H1 (cell line): ENCODE results near the gene APLN. TPM values are rescaled to one million over a fixed set of nuclear protein-coding genes. Genes with fewer than 3 reads are reported as not detected.

Source experiments
- CTCF ChIA-PET: fragments of 300-600 bp; sonication (Branson Sonifier 250); formaldehyde crosslinking; loops from one replicate; lab custom pipeline; 2021; ENCODE audit not compliant: partially characterized antibody; lab: Charles Lee
- POLR2A ChIA-PET: fragments of 300-600 bp; sonication (Branson Sonifier 250); formaldehyde crosslinking; loops from one replicate; lab custom pipeline; 2021; ENCODE audit warnings: inconsistent platforms; ENCODE audit not compliant: partially characterized antibody; lab: Charles Lee
- DNase-seq, 2 experiments: peaks; one replicate each; pipeline versions ENCODE4 v3.0.0 to v3.0.0-alpha.2; 2010 to 2022; ENCODE audit warnings: low spot score in 2 of 2, low read depth in 1 of 2, mixed read lengths in 1 of 2
- FAIRE-seq: peaks from 2 replicates; lab custom pipeline; 2011; peaks lifted over from hg19 to GRCh38; lab: Jason Lieb, UNC
- H2AFZ ChIP-seq: 2 replicates; pipeline ENCODE4 v1.8.1; 2012; ENCODE audit warnings: low read length, inconsistent platforms
- H2AK5ac ChIP-seq: 2 replicates; pipeline ENCODE4 v1.6.1; 2013; ENCODE audit warnings: low read depth, low read length
- H2BK120ac ChIP-seq: replicated peaks from 2 replicates; pipeline ENCODE3; 2013; ENCODE audit warnings: low read depth, low read length, inconsistent platforms
- H2BK12ac ChIP-seq: 2 replicates; pipeline ENCODE4 v1.6.1; 2013; ENCODE audit warnings: low read depth, low read length
- H2BK15ac ChIP-seq: 2 replicates; pipeline ENCODE4 v1.6.1; 2013; ENCODE audit warnings: low read length
- H2BK20ac ChIP-seq: 2 replicates; pipeline ENCODE4 v1.6.1; 2013; ENCODE audit warnings: low read length
- H2BK5ac ChIP-seq: 2 replicates; pipeline ENCODE4 v1.6.1; 2013; ENCODE audit warnings: low read depth, low read length
- H3K14ac ChIP-seq: 2 replicates; pipeline ENCODE4 v1.6.1; 2013; ENCODE audit warnings: inconsistent platforms; ENCODE audit not compliant: insufficient read length
- H3K18ac ChIP-seq: 2 replicates; pipeline ENCODE4 v1.6.1; 2013; ENCODE audit warnings: low read length; ENCODE audit errors: extremely low read depth
- H3K23ac ChIP-seq: 2 replicates; pipeline ENCODE4 v1.6.1; 2013; ENCODE audit warnings: inconsistent platforms; ENCODE audit not compliant: insufficient read length
- H3K23me2 ChIP-seq: 2 replicates; pipeline ENCODE4 v1.6.1; 2013; ENCODE audit warnings: low read depth, low read length
- H3K27ac ChIP-seq: 2 replicates; pipeline ENCODE4 v1.6.1; 2011; ENCODE audit warnings: low read depth, low read length, inconsistent platforms
- H3K27me3 ChIP-seq, 4 experiments: replicated peaks in 1 of 4; 1 replicate in 1 of 4; 2 replicates in 3 of 4; pipeline versions ENCODE4 v1.6.1 to v1.8.1; 2011 to 2013; ENCODE audit warnings: low read length in 3 of 4, mild to moderate bottlenecking in 3 of 4, inconsistent platforms in 2 of 4, mixed read lengths in 2 of 4, moderate library complexity in 1 of 4; ENCODE audit not compliant: control insufficient read depth in 3 of 4, insufficient read depth in 3 of 4; ENCODE audit errors: extremely low read depth in 1 of 4
- H3K36me3 ChIP-seq, 4 experiments: 2 replicates each; pipeline versions ENCODE4 v1.6.1 to v1.8.1; 2011 to 2013; ENCODE audit warnings: mild to moderate bottlenecking in 4 of 4, low read length in 3 of 4, moderate library complexity in 2 of 4, control low read depth in 1 of 4, inconsistent platforms in 1 of 4; ENCODE audit not compliant: insufficient read depth in 4 of 4, control insufficient read depth in 2 of 4
- H3K4ac ChIP-seq: replicated peaks from 2 replicates; pipeline ENCODE3; 2013; ENCODE audit warnings: low read length, low read depth, mixed read lengths, inconsistent platforms; ENCODE audit not compliant: insufficient read length
- H3K4me1 ChIP-seq, 4 experiments: replicated peaks in 1 of 4; 1 replicate in 1 of 4; 2 replicates in 3 of 4; pipeline versions ENCODE4 v1.6.1 to v1.8.1; 2011 to 2013; ENCODE audit warnings: low read length in 3 of 4, inconsistent platforms in 2 of 4, mixed read lengths in 1 of 4; ENCODE audit not compliant: insufficient read depth in 4 of 4, control insufficient read depth in 3 of 4
- H3K4me2 ChIP-seq, 2 experiments: 2 replicates each; pipeline versions ENCODE4 v1.6.1 to v1.8.1; 2011 to 2013; ENCODE audit warnings: low read depth in 2 of 2, low read length in 2 of 2, control low read depth in 1 of 2, inconsistent platforms in 1 of 2, mild to moderate bottlenecking in 1 of 2; ENCODE audit not compliant: insufficient read depth in 1 of 2
- H3K4me3 ChIP-seq, 4 experiments: fragments of 200-600, 300-600 bp in 1 of 4; sonication (generic), shearing (Covaris generic), sonication (Bioruptor Twin) in 1 of 4; 2 replicates each; pipeline versions ENCODE4 v1.5.1 to v1.8.1; 2011 to 2016; ENCODE audit warnings: low read length in 4 of 4, low read depth in 3 of 4, control low read depth in 2 of 4, inconsistent platforms in 2 of 4, mild to moderate bottlenecking in 2 of 4, mixed read lengths in 1 of 4, moderate library complexity in 1 of 4; ENCODE audit not compliant: insufficient read depth in 2 of 4; ENCODE audit errors: extremely low read depth in 1 of 4
- H3K56ac ChIP-seq: replicated peaks from 2 replicates; pipeline ENCODE3; 2013; ENCODE audit warnings: low read depth, mild to moderate bottlenecking, mixed read lengths, low read length, inconsistent platforms; ENCODE audit not compliant: insufficient read length
- H3K79me1 ChIP-seq: 2 replicates; pipeline ENCODE4 v1.6.1; 2013; ENCODE audit warnings: low read depth, low read length, control low read depth
- H3K79me2 ChIP-seq, 2 experiments: 2 replicates each; pipeline versions ENCODE4 v1.6.1 to v1.8.1; 2012 to 2013; ENCODE audit warnings: low read length in 2 of 2, mild to moderate bottlenecking in 2 of 2, inconsistent platforms in 1 of 2; ENCODE audit not compliant: insufficient read depth in 2 of 2, control insufficient read depth in 1 of 2
- H3K9ac ChIP-seq, 4 experiments: replicated peaks in 1 of 4; 1 replicate in 1 of 4; 2 replicates in 3 of 4; pipeline versions ENCODE4 v1.6.1 to v1.8.1; 2011 to 2013; ENCODE audit warnings: low read depth in 3 of 4, low read length in 3 of 4, control low read depth in 2 of 4, mild to moderate bottlenecking in 2 of 4, moderate library complexity in 2 of 4, inconsistent platforms in 1 of 4; ENCODE audit errors: extremely low read depth in 1 of 4
- H3K9me3 ChIP-seq, 2 experiments: 2 replicates each; pipeline versions ENCODE4 v1.6.1 to v1.8.1; 2012 to 2013; ENCODE audit warnings: mild to moderate bottlenecking in 2 of 2, moderate library complexity in 2 of 2, control low read depth in 1 of 2, inconsistent platforms in 1 of 2, low read depth in 1 of 2, low read length in 1 of 2, mixed read lengths in 1 of 2; ENCODE audit not compliant: insufficient read depth in 2 of 2
- H4K20me1 ChIP-seq, 2 experiments: replicated peaks in 1 of 2; 2 replicates each; pipeline versions ENCODE3 to v1.8.1; 2011 to 2013; ENCODE audit warnings: inconsistent platforms in 2 of 2, low read length in 2 of 2, mild to moderate bottlenecking in 1 of 2; ENCODE audit not compliant: insufficient read depth in 2 of 2, control insufficient read depth in 1 of 2
- H4K5ac ChIP-seq: 2 replicates; pipeline ENCODE4 v1.6.1; 2013; ENCODE audit warnings: low read length, low read depth, mixed read lengths, inconsistent platforms; ENCODE audit not compliant: insufficient read length
- H4K8ac ChIP-seq: 2 replicates; pipeline ENCODE4 v1.8.0; 2013; ENCODE audit warnings: mild to moderate bottlenecking, moderate library complexity, low read length, inconsistent platforms; ENCODE audit not compliant: insufficient read depth; ENCODE audit errors: extremely low read depth
- H4K91ac ChIP-seq: replicated peaks from 2 replicates; pipeline ENCODE3; 2013; ENCODE audit warnings: low read length, mixed read lengths, inconsistent platforms; ENCODE audit not compliant: insufficient read length
- HDAC2 ChIP-seq, 2 experiments: fragments of 300-600 bp in 1 of 2; sonication (generic) in 1 of 2; IDR thresholded peaks; 2 replicates each; pipeline ENCODE4 v1.6.1; 2011 to 2012; ENCODE audit warnings: low read depth in 2 of 2, low read length in 2 of 2, mild to moderate bottlenecking in 2 of 2, moderate library complexity in 2 of 2, borderline replicate concordance in 1 of 2, inconsistent platforms in 1 of 2
- SP2 ChIP-seq: IDR thresholded peaks from 2 replicates; pipeline ENCODE4 v1.6.1; 2012; ENCODE audit warnings: mild to moderate bottlenecking, low read length, inconsistent platforms
- SRF ChIP-seq: IDR thresholded peaks from 2 replicates; pipeline ENCODE4 v1.6.1; 2011; ENCODE audit warnings: mild to moderate bottlenecking, low read depth, low read length, moderate library complexity
- WGBS, 2 experiments: shearing (Covaris generic) in 1 of 2; methylation state at CpG; one replicate each; pipeline versions ENCODE4 v1.1.6 to v1.1.7; 2013 to 2015; ENCODE audit warnings: low lambda C conversion rate in 2 of 2, mixed read lengths in 2 of 2, inconsistent platforms in 1 of 2, low coverage in 1 of 2, missing lambda C conversion rate in 1 of 2; ENCODE audit not compliant: insufficient replicate concordance in 2 of 2, insufficient coverage in 1 of 2, insufficient read length in 1 of 2; ENCODE audit errors: extremely low coverage in 1 of 2, missing lambda C conversion rate in 1 of 2; 5-methylcytosine and 5-hydroxymethylcytosine counted together
- polyA plus RNA-seq, 7 experiments: library from polyadenylated mRNA; depleted of rRNA in 3 of 7; stranded (reverse) in 5 of 7; unstranded in 2 of 7; fragments of >200 nt in 5 of 7; fragments of 200-250 nt in 2 of 7; gene quantifications; 1 replicate in 5 of 7; 2 replicates in 1 of 7; 4 replicates in 1 of 7; pipeline versions ENCODE4 v1.2.1 to v1.2.3, GENCODE V29; 2011 to 2013; ENCODE audit warnings: missing spikeins in 2 of 7, mixed read lengths in 2 of 7
- total RNA-seq: library from RNA; stranded (reverse); fragmentation: NEBNext Ultra II Directional; extraction: Animal tissue kit (Norgen Biotek cat#: 25700); gene quantifications from 2 replicates; pipeline ENCODE4 v1.2.1, GENCODE V29; 2021

APLN gene
- total and polyA plus RNA-seq, 2 of the 8 experiments (the other 6 are each of a cell fraction or from before 2014, with no cell fraction given), result 1.1 to 1.8 TPM

DNA sequence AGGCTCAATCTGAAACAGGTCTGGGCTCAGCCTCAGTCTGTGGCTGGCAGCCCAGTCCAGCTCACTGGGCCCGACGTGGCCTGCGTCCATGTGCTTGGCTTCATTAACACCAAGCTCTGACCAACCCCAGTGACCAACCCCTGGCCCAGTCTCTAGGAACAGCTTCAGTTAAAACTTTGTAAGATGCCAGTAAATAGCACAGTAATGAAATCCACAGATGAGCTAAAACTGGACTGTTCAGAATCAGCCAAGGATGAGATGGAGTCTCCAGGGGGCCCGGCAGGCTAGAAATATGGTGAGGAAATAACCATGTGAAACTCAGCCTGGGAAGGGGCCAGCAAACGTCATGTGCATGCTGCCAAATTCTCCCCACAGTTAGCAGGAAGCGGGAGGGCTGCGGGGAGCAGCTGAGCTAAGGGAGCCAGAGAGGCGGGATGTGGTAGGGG is 46.9 kb upstream of the APLN start:
- CTCF ChIA-PET, result no interaction called here
- FAIRE-seq (no peak), DNase-seq (no peak)
- Histone ChIP-seq H4K91ac (no peak overlapping the region), H2AK5ac (no peak overlapping the region), H3K4me3 (no peak overlapping the region), H3K23ac (no peak overlapping the region), H2BK5ac (no peak overlapping the region), H3K56ac (no peak overlapping the region), H2BK120ac (no peak overlapping the region), H3K18ac (no peak overlapping the region), H2BK12ac (no peak overlapping the region), H2BK15ac (no peak overlapping the region), H3K23me2 (no peaks in the 10 kb centered on the region), H3K27ac (no peak overlapping the region), H3K27me3 (no peaks in the 10 kb centered on the region), H3K4me1 (peaks cover 0 to 9% (median 6%) of the 10 kb centered on the region in 4 experiments; a peak in 4 of 7 replicates), H3K79me1 (no peaks in the 10 kb centered on the region), H3K79me2 (no peaks in the 10 kb centered on the region), H2BK20ac (no peak overlapping the region), H4K20me1 (no peaks in the 10 kb centered on the region), H3K9me3 (no peaks in the 10 kb centered on the region), H4K5ac (no peak overlapping the region), H3K36me3 (no peaks in the 10 kb centered on the region), H3K9ac (no peak overlapping the region), H3K4me2 (no peak overlapping the region), H3K4ac (no peak overlapping the region), H2AFZ (no peak overlapping the region), H3K14ac (no peak overlapping the region), H4K8ac (no peak overlapping the region)
- TF ChIP-seq SRF (no peak), HDAC2 (IDR thresholded peaks at IDR 0.05; ENCODE audit: borderline replicate concordance in 1 of 2, low read depth in 2 of 2, low read length in 2 of 2) (no peak), SP2 (no peak)
- 85% methylated on average over 8 of the region's 8 CpGs; no CpG with 5 or more reads in 1 of the 2 experiments for WGBS, 2 experiments
- POLR2A ChIA-PET, result no interaction called here
